A549 (cell line): Measurements from ENCODE around the gene SLC38A3. TPM values are rescaled to one million over a fixed set of nuclear protein-coding genes. Genes with fewer than 3 reads are reported as not detected.

ENCODE experiments used
- ATAC-seq, 2 experiments: fragments of 200-7000 bp in 1 of 2; fragments of >200 bp in 1 of 2; cut with Nextera tagmentation in 1 of 2; cut with Tn5 transposase in 1 of 2; 3 replicates each; pipeline versions ENCODE4 v1.8.0 to v1.9.1; 2018 to 2020; ENCODE audit warnings: mild to moderate bottlenecking in 1 of 2, moderate library complexity in 1 of 2
- CTCF ChIA-PET: fragments of 300-600 bp; sonication (Branson Sonifier 250); formaldehyde crosslinking; extraction: SDS; loops from one replicate; lab custom pipeline; 2021; ENCODE audit warnings: antibody characterized with exemption, inconsistent platforms; lab: Yijun Ruan, JAX
- POLR2A ChIA-PET: fragments of 350-600 bp; formaldehyde crosslinking; extraction: SDS; loops from one replicate; lab custom pipeline; 2021; ENCODE audit warnings: antibody characterized with exemption, inconsistent platforms; lab: Yijun Ruan, JAX
- DNase-seq, 2 experiments: peaks; one replicate each; pipeline versions ENCODE4 v3.0.0 to v3.0.0-alpha.2; 2011 to 2016; ENCODE audit warnings: low read depth in 1 of 2, low spot score in 1 of 2
- FAIRE-seq: peaks from 2 replicates; lab custom pipeline; 2011; peaks lifted over from hg19 to GRCh38; lab: Jason Lieb, UNC
- H3K27ac ChIP-seq, 2 experiments: fragments of >200 bp; sonication (Bioruptor Twin); formaldehyde crosslinking; 3 replicates each; pipeline ENCODE4 v1.5.1; 2016 to 2017
- H3K4me1 ChIP-seq: fragments of >200 bp; sonication (Bioruptor Twin); formaldehyde crosslinking; 3 replicates; pipeline ENCODE4 v1.6.1; 2016
- H3K4me2 ChIP-seq: fragments of >200 bp; sonication (Bioruptor Twin); formaldehyde crosslinking; 3 replicates; pipeline ENCODE4 v1.6.1; 2016
- H3K4me3 ChIP-seq: fragments of >200 bp; sonication (Bioruptor Twin); formaldehyde crosslinking; 3 replicates; pipeline ENCODE4 v1.5.1; 2016
- H3K9me3 ChIP-seq: fragments of >200 bp; sonication (Bioruptor Twin); formaldehyde crosslinking; 3 replicates; pipeline ENCODE4 v1.6.1; 2016
- BCL3 ChIP-seq: fragments of >200 bp; sonication (Bioruptor Twin); formaldehyde crosslinking; IDR thresholded peaks from 3 replicates; pipeline ENCODE4 v1.6.1; 2016
- CEBPB ChIP-seq, 2 experiments: fragments of >200 bp in 1 of 2; sonication (Bioruptor Twin) in 1 of 2; formaldehyde crosslinking in 1 of 2; IDR thresholded peaks; 2 replicates each; pipeline ENCODE4 v1.6.1; 2012 to 2016
- CTCF ChIP-seq: fragments of >200 bp; sonication (Bioruptor Twin); formaldehyde crosslinking; IDR thresholded peaks from 3 replicates; pipeline ENCODE4 v1.5.1; 2016
- E2F6 ChIP-seq: IDR thresholded peaks from 2 replicates; pipeline ENCODE4 v1.6.1; 2012; ENCODE audit warnings: low read depth, borderline replicate concordance
- EHF ChIP-seq: fragments of 250-450 bp; sonication (Bioruptor Pico); IDR thresholded peaks from 2 replicates; pipeline ENCODE4 v1.5.0; 2020; ENCODE audit warnings: mild to moderate bottlenecking
- ELK1 ChIP-seq: fragments of 150-350 bp; IDR thresholded peaks from 2 replicates; pipeline ENCODE4 v1.6.1; 2014; ENCODE audit warnings: low read depth, mild to moderate bottlenecking, low read length
- EP300 ChIP-seq, 2 experiments: fragments of >200 bp; sonication (Bioruptor Twin); formaldehyde crosslinking; IDR thresholded peaks; 2 replicates in 1 of 2; 3 replicates in 1 of 2; pipeline ENCODE4 v1.6.1; 2016 to 2017
- ESRRA ChIP-seq: fragments of 150-350 bp; IDR thresholded peaks from 2 replicates; pipeline ENCODE4 v1.6.1; 2014; ENCODE audit warnings: mild to moderate bottlenecking, low read length, borderline replicate concordance
- FOSL2 ChIP-seq, 2 experiments: fragments of 450-650 bp in 1 of 2; fragments of >200 bp in 1 of 2; sonication (Bioruptor Twin) in 1 of 2; formaldehyde crosslinking; IDR thresholded peaks; 2 replicates each; pipeline versions ENCODE4 v1.5.0 to v1.6.1; 2016 to 2020; ENCODE audit warnings: mild to moderate bottlenecking in 1 of 2, moderate library complexity in 1 of 2
- FOXS1 ChIP-seq: fragments of 250-450 bp; sonication (Bioruptor Pico); IDR thresholded peaks from 2 replicates; pipeline ENCODE4 v1.5.0; 2020; ENCODE audit warnings: mild to moderate bottlenecking, moderate library complexity
- HES2 ChIP-seq: fragments of >200 bp; sonication (Bioruptor Twin); formaldehyde crosslinking; IDR thresholded peaks from 2 replicates; pipeline ENCODE4 v1.6.1; 2016
- HOXB5 ChIP-seq: fragments of 250-450 bp; sonication (Bioruptor Pico); IDR thresholded peaks from 2 replicates; pipeline ENCODE4 v1.5.0; 2020; ENCODE audit warnings: mild to moderate bottlenecking, moderate library complexity
- JUNB ChIP-seq: fragments of >200 bp; sonication (Bioruptor Twin); formaldehyde crosslinking; IDR thresholded peaks from 2 replicates; pipeline ENCODE4 v1.6.1; 2016
- KDM1A ChIP-seq: fragments of 200-600 bp; sonication (generic); IDR thresholded peaks from 2 replicates; pipeline ENCODE4 v1.6.1; 2016; ENCODE audit warnings: low read depth, mild to moderate bottlenecking
- MAFK ChIP-seq: fragments of 450-650 bp; IDR thresholded peaks from 2 replicates; pipeline ENCODE4 v1.6.1; 2014; ENCODE audit not compliant: partially characterized antibody
- NPAS2 ChIP-seq: fragments of 250-450 bp; sonication (Bioruptor Pico); IDR thresholded peaks from 2 replicates; pipeline ENCODE4 v1.8.0; 2022; ENCODE audit warnings: mild to moderate bottlenecking, moderate library complexity, borderline replicate concordance
- NR3C1 ChIP-seq: fragments of >200 bp; sonication (Bioruptor Twin); formaldehyde crosslinking; IDR thresholded peaks from 3 replicates; pipeline ENCODE4 v1.6.1; 2017
- POLR2A ChIP-seq: IDR thresholded peaks from 2 replicates; pipeline ENCODE4 v1.6.1; 2012; ENCODE audit warnings: mild to moderate bottlenecking, low read length
- RAD21 ChIP-seq, 2 experiments: fragments of >200 bp in 1 of 2; sonication (Bioruptor Twin) in 1 of 2; formaldehyde crosslinking in 1 of 2; IDR thresholded peaks in 1 of 2; conservative IDR thresholded peaks in 1 of 2; 2 replicates in 1 of 2; 3 replicates in 1 of 2; pipeline ENCODE4 v1.6.1; 2012 to 2018; ENCODE audit warnings: inconsistent platforms in 1 of 2
- RCOR1 ChIP-seq: fragments of 150-350 bp; IDR thresholded peaks from 2 replicates; pipeline ENCODE4 v1.6.1; 2014; ENCODE audit warnings: antibody characterized with exemption, low read length, low read depth
- RFX5 ChIP-seq: fragments of 450-650 bp; IDR thresholded peaks from 2 replicates; pipeline ENCODE4 v1.7.1; 2014; ENCODE audit warnings: antibody characterized with exemption, mild to moderate bottlenecking, moderate library complexity
- SREBF2 ChIP-seq: fragments of 450-650 bp; IDR thresholded peaks from 2 replicates; pipeline ENCODE4 v1.6.1; 2014; ENCODE audit warnings: mild to moderate bottlenecking, moderate library complexity
- ZC3H11A ChIP-seq: fragments of 450-650 bp; IDR thresholded peaks from 2 replicates; pipeline ENCODE4 v1.6.1; 2014; ENCODE audit warnings: antibody characterized with exemption, mild to moderate bottlenecking
- ZFP36 ChIP-seq: fragments of 450-650 bp; IDR thresholded peaks from 2 replicates; pipeline ENCODE4 v1.6.1; 2014; ENCODE audit warnings: borderline replicate concordance; ENCODE audit not compliant: partially characterized antibody
- ZNF302 ChIP-seq: fragments of 250-450 bp; sonication (Bioruptor Pico); IDR thresholded peaks from 2 replicates; pipeline ENCODE4 v1.9.0; 2021; ENCODE audit warnings: inconsistent platforms, mild to moderate bottlenecking, moderate library complexity
- ZSCAN20 ChIP-seq: fragments of 250-450 bp; sonication (Bioruptor Pico); IDR thresholded peaks from 2 replicates; pipeline ENCODE4 v1.8.0; 2022; ENCODE audit warnings: mild to moderate bottlenecking, moderate library complexity
- WGBS: methylation state at CpG from one replicate; pipeline ENCODE4 v1.1.6; 2017; ENCODE audit errors: missing lambda C conversion rate; 5-methylcytosine and 5-hydroxymethylcytosine counted together
- polyA plus RNA-seq, 4 experiments: library from polyadenylated mRNA; depleted of rRNA in 3 of 4; stranded (reverse); fragments of >200 nt; fragmentation: RNase III in 1 of 4; extraction: RNeasy Plus Mini Kit Qiagen cat#74134 plus additional on column Dnase treatment in 1 of 4; gene quantifications; 2 replicates in 3 of 4; 3 replicates in 1 of 4; pipeline ENCODE4 v1.2.3, GENCODE V29; 2011 to 2017

Gene SLC38A3
- polyA plus RNA-seq, 2 of the 4 experiments (the other 2 are of a cell fraction) = 0.05 TPM; not detected in 1

DNA sequence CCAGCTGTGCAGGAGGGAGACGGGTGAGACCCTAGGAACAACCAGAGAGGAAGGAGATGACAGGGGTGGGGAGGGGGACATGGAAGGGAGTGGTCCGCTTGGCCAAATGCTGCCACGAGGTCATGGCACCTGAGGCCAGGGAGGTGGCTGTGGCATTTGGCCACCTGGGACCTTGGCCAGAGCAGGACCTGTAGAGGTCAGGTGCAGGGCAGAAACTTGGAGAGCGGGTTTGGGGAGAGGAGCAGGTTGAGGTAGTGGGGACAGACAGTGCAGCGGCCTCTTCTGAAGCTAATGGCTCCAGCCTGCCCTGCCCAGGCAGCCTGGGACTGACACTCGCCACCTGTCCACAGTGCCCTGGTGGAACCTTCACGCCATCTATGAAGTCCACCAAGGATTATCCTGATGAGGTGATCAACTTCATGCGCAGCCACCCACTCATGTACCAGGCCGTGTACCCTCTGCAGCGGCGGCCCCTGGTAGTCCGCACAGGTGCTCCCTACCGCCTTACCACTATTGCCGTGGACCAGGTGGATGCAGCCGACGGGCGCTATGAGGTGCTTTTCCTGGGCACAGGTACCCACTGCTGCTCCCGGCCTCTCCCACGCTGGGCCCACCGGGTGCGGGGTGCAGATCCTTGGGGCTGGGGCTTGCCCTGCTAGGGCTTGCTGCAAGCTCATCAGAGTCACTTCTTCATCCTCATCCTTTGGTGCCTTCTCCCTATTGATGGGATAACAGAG is 20.7 kb upstream of the SLC38A3 start:
- POLR2A ChIA-PET = interaction anchor here (0.9 kb wide), 1 partner anchor 12 kb away, joined by 3 read pairs; no protein-coding TSS in a partner anchor
- WGBS = 86% methylated on average over 8 of the region's 21 CpGs
- Histone ChIP-seq H3K4me3 (no peak overlapping the region), H3K4me2 (no peak overlapping the region), H3K27ac (no peak overlapping the region), H3K9me3 (no peaks in the 10 kb centered on the region), H3K4me1 (peaks cover 6% of the 10 kb centered on the region; the same call in 1 of the 3 replicates)
- CTCF ChIA-PET = interaction anchor here (0.6 to 18.7 kb wide), 9 partner anchors 10 to 439 kb away, joined by 3 to 240 read pairs (median 3); no protein-coding TSS in a partner anchor
- ATAC-seq (no peak), DNase-seq (no peak), FAIRE-seq (no peak)
- TF ChIP-seq ELK1 (no peak), ZFP36 (no peak), FOXS1 (CRISPR knock-in tag) (no peak), FOSL2 (IDR thresholded peaks at IDR 0.05) (no peak), FOSL2 (CRISPR knock-in tag; IDR thresholded peaks at IDR 0.05) (no peak), MAFK (no peak), BCL3 (no peak), EP300 (IDR thresholded peaks at IDR 0.05) (no peak), CEBPB (IDR thresholded peaks at IDR 0.05) (no peak)

GRCh38 chr3:50185230-50185629 is 19.8 kb upstream of the SLC38A3 start:
- DNase-seq (no peak), FAIRE-seq (no peak), ATAC-seq (no peak)
- POLR2A ChIA-PET = no interaction called here
- Histone ChIP-seq H3K4me1 (no peaks in the 10 kb centered on the region), H3K4me2 (no peak overlapping the region), H3K27ac (no peak overlapping the region), H3K4me3 (no peak overlapping the region), H3K9me3 (no peaks in the 10 kb centered on the region)
- TF ChIP-seq ZC3H11A = no peak
- no peak for TF ChIP-seq SREBF2
- no peak for TF ChIP-seq ELK1
- TF ChIP-seq KDM1A = no peak
- no peak for TF ChIP-seq HOXB5 (CRISPR knock-in tag)
- no peak for TF ChIP-seq ZSCAN20 (CRISPR knock-in tag)
- no peak for TF ChIP-seq FOSL2 (IDR thresholded peaks at IDR 0.05)
- no peak for TF ChIP-seq FOSL2 (CRISPR knock-in tag; IDR thresholded peaks at IDR 0.05)
- TF ChIP-seq RFX5 = no peak
- TF ChIP-seq POLR2A = no peak
- TF ChIP-seq CEBPB (IDR thresholded peaks at IDR 0.05) = no peak
- WGBS = 100% methylated on average over 3 of the region's 4 CpGs
- CTCF ChIA-PET = interaction anchor here (1.1 to 18.7 kb wide), 4 partner anchors 33 to 63 kb away, joined by 3 to 550 read pairs (median 122); no protein-coding TSS in a partner anchor

DNA sequence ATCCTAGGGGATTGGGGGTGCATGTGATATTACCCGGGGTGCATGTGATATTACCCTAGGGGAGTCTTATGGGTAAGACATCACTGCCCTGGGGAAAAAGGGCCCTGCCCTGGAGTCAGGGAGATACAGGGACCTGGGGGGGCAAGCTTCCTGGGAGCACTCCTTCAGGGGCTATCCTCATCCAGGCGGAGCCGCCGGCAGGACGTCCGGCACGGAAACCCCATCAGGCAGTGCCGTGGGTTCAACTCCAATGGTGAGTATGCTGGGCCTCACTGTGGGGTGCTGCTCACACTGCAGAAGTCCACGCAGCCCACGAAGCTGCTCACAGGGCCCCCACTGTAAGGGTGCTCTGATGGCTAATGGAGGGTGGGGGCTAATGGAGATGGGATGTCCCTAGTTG is 19.0 kb upstream of the SLC38A3 start:
- Histone ChIP-seq H3K4me1 (no peaks in the 10 kb centered on the region), H3K4me2 (no peak overlapping the region), H3K27ac (no peak overlapping the region), H3K9me3 (no peaks in the 10 kb centered on the region), H3K4me3 (no peak overlapping the region)
- no peak for ATAC-seq
- no peak for FAIRE-seq
- WGBS = 92% methylated on average over 6 of the region's 10 CpGs
- ChIA-PET CTCF (interaction anchor here (1.3 to 18.7 kb wide), 4 partner anchors 10 to 72 kb away, joined by 3 to 550 read pairs (median 122); no protein-coding TSS in a partner anchor), POLR2A (no interaction called here)
- DNase-seq = no peak
- TF ChIP-seq NR3C1 (no peak), JUNB (no peak), CTCF (no peak), POLR2A (no peak), E2F6 (no peak), KDM1A (no peak), RCOR1 (no peak), ZNF302 (CRISPR knock-in tag) (no peak), NPAS2 (CRISPR knock-in tag) (no peak), EHF (CRISPR knock-in tag) (no peak), HES2 (no peak), RAD21 (conservative IDR thresholded peaks at IDR 0.05 in 1 of 2, IDR thresholded peaks at IDR 0.05 in 1 of 2) (no peak), ESRRA (no peak)
